Measurements from ENCODE around the gene ZNF333.
"Not testable (repeated sequence)": the region's sequence is repeated elsewhere in the genome, so short reads cannot be mapped to it uniquely, and the experiment has no call there.

ZNF333 gene

DNA sequence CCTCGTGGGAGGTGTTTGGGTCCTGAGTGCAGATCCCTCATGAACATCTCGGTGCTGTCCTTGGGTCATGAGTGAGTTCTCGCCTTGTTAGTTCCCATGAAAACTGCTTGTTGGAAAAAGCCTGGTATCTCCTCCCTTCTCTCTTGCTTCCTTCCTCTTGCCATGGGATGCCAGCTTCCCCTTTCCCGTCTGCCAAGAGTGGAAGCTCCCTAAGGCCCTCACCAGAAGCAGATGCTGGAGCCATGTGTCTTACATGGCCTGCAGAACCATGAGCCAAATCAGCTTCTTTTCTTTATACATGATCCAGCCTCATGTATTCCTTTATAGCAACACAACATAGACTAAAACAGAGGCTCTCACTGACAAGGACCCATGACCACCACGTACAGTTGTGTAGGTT, 80.3 kb downstream of the ZNF333 start:
- no peak for DNase-seq

DNA sequence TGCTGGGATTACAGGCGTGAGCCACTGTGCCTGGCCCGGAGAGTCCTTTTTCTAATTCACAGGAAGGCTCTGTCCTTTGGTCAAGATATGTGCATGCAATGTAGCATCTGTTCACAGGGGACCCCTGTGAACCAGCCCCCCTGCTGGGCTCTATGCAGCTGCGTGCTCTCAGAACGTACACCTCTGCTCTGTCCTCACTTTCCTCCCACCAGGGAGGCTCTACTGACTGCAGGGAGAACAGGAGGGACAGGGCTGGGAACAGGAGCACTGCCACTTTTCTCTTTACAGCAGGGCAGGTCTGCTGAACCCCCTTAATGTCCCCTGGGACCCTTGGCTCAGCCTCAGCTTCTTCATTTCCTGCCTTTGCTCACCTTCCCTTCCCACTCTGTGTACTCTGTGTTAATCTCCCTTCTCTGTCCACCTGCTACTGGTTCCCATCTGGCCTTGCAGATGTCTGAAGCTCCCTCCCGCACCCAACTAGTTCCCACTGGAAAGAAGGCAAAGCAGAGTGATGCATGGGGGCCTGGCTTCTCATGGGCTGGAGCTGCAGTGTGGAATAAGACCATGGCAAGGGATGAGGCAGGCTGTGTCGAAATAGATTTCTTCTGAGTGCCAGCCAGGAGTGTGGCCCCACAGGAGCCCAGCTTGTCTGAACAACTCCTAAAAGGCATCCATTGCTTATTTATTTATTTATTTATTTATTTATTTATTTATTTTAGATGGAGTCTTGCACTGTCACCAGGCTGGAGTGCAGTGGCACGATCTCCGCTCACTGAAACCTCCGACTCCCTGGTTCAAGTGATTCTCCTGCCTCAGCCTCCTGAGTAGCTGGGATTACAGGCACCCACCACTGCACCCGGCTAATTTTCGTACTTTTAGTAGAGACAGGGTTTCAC, 81.3 kb downstream of the ZNF333 start:
- DNase-seq = no peak

DNA sequence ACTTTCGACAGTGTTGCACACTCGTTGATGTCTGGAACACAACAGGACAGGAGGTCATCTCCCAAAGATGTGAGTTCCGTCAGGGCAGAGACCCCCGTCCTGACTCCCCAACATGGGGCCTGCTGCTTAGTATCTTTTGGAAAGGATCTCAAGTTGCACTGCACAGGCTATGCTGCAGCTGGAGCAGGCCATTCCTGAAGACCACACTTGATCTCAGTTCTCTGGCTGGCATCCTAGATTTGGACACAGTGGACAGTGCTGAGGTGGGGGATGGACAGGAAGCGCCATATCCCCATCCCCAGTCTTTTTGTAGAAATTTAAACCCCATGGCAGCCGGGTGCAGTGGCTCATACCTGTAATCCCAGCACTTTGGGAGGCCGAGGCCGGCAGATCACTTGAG, 82.6 kb downstream of the ZNF333 start:
- no peak for DNase-seq

DNA sequence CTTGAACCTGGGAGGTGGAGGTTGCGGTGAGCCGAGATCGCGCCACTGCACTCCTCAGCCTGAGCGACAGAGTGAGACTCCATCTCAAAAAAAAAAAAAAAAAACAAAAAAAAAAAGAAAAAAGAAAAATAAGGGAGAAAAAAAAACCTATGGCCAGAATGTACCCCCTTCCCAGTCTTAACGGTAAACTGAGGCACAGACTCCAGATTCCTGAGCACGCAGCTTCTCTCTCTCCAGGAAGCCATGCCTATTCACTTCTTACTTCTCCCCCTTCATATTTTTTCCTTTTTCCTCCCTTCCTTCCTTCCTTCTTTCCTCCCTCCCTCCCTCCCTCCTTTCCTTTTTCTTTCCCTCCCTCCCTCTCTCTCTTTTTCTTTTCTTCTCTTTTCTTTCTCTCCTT, 83.1 kb downstream of the ZNF333 start:
- DNase-seq = no peak

DNA sequence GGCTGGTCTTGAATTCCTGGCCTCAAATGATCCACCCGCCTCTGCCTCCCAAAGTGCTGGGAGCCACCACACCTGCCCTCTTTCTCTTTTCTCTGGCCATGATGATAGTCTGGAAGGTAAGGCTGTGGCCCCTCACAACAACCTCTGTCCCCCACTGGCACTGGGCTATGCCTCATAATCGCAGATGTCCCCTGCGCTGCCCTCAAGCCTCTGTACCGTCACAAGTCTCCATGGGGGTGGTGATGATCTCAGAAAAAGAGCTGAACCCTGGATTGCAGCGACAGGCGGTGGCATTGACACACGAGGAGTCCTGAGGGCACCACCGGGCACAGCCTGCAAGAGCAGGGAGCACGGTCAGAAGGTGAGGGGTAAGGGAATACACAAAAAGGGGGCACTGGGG, 83.9 kb downstream of the ZNF333 start:
- not testable (repeated sequence) for DNase-seq

DNA sequence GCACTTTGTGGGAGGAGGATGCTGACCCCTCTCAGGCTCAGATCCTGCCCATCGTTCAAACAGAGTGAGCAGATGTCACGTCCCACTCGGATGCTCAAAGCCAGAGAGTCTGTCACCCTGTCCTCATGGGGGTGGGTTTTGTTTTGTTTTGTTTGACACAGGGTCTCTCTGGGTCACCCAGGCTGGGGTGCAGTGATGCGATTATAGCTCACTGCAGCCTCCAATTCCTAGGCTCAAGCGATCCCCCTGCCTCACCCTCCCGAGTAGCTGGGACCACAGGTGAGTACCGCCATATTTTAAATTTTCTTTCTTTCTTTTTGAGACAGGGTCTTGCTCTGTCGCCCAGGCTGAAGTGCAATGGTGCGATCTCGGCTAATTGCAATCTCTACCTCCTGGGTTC, 84.5 kb downstream of the ZNF333 start:
- DNase-seq = no peak

DNA sequence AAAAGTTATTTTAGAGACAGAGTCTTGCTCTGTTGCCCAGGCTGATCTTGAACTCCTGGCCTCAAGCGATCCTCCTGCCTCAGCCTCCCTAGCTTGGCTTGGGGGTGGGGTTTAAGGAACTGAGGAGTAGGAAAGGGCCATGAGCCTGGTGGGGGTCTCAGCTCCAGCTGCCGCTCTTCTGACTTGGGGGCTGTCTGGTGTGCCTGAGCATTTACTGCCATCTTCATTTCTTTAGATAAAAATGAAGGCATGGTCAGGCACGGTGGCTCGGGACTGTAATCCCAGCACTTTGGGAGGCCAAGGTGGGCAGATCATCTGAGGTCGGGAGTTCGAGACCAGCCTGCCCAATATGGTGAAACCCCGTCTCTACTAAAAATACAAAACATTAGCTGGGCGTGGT, 85.5 kb downstream of the ZNF333 start:
- not testable (repeated sequence) for DNase-seq

DNA sequence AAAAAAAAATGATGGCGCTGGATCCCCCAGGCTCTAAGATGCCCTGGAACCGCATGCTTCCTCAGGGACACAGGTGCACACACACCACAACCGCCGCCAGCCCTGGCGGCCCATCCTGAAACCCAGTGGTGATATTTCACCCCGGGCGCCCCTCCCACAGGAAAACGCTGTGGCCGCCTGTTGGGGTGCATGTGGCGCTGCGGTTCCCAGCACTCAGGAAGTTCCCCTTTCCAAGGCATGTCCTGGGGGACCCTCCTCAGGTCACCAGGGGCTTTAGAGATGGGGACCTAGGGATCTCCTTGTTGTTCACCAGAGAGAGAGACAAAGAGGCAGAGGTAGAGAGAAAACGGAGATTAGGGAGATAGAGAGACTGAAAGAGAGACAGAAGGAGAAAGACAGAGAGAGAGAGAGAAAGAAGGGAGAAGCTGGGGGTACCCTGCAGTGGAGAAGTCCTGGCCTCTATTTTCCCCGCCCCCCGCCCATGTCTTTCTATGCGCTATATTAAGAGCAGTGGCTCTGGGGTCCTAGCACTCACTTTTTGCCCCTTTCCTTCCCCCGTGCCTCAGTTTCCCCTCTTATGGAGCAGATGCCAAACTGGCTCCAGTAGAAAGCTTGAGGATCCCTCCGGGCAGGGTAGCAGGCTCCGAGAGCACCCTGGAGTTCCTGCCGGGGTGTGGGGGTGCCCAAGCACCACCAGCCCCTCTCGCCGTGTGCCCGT, 86.2 kb downstream of the ZNF333 start:
- DNase-seq = no peak

DNA sequence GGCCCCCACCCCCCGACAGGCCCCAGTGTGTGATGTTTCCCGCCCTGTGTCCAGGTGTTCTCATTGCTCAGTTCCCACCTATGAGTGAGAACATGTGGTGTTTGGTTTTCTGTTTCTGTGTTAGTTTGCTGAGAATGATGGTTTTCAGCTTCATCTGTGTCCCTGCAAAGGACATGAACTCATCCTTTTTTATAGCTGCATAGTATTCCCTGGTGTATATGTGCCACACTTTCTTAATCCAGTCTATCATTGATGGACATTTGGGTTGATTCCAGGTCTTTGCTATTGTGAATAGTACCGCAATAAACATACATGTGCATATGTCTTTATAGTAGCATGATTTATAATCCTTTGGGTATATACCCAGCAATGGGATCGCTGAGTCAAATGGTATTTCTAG, 87.8 kb downstream of the ZNF333 start:
- not testable (repeated sequence) for DNase-seq

DNA sequence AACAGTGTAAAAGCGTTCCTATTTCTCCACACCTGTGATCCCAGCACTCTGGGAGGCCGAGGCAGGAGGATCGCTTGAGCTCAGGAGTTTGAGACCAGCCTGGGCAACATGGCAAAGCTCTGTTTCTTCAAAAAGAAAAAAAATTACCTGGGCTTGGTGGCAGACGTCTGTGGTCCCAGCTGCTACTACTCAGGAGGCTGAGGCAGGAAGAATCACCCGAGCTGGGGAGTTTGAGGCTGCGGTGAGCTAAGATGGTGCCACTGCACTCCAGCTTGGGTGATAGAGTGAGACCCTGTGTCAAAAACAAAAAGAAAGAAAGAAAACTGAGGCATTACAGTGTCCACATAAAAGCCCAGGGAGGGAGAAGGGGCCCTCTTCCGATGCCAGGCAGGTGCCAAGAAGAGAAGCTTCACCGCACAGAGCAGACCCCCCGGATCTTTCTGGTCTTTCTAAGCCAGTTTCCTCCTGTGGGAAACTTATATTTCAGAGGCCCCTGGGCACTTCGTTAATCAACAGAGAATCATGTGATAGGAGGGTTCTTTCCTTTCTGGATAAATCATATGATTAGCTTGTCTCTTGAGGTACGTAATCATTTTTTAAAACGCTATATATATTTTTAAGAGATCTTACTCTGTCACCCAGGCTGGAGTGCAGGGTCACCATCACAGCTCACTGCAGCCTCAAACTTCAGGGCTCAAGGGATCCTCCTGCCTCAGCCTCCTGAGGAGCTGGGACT, 88.4 kb downstream of the ZNF333 start, which contains the start of gene ADGRE2:
Gene ADGRE2, minus strand, starts transcription at position 451 of the 736 bp plus-strand sequence. CDS start 1,804 bp downstream, outside the sequence.
- not testable (repeated sequence) for DNase-seq

DNA sequence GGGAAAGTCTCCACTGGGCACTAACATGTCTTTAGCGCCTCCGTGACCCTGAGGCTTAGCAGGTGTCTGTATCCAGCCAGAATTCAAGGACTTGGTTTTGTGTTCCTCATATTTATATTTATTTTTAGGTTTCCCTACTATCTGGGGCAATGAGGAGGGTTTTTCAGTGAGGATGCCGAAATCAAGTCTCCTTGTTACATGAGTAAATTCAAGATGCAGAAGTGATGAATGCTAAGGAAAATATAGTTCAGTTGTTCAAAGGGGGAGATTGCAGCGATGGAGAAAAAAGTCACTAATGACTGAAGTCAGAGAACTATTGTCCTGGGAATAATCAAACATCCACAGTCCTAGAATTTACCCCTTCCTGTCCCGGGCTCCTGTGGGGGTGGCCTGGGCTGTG, 89.3 kb downstream of the ZNF333 start:
- DNase-seq = no peak

DNA sequence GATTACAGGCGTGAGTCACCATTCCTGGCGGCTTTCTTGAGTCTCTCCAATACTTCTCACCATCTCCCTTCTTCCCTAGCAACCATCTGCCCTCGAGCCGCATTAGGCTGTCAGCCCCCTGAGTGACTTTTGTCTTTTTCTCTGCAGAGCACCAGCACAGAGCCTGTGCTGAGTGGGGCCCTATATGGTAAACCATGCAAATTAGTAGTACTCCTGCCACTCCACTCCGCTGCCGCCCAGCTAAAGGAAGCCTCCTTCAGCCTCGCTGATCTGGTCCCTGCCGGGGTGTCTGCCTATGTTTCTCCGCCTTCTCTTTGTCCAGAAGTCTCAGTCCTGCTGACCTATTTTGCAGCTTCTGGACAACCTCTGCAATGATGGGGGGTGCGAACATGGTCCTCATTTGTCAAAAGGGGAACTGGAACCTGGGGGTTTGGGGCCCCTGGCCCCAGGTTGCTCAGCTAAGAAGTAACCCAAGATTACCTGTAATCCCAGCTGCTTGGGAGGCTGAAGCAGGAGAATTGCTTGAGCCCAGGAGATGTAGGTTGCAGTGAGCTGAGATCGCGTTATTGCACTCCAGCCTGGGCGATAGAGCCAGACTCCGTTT, 90.9 kb downstream of the ZNF333 start:
- DNase-seq = not testable (repeated sequence)

DNA sequence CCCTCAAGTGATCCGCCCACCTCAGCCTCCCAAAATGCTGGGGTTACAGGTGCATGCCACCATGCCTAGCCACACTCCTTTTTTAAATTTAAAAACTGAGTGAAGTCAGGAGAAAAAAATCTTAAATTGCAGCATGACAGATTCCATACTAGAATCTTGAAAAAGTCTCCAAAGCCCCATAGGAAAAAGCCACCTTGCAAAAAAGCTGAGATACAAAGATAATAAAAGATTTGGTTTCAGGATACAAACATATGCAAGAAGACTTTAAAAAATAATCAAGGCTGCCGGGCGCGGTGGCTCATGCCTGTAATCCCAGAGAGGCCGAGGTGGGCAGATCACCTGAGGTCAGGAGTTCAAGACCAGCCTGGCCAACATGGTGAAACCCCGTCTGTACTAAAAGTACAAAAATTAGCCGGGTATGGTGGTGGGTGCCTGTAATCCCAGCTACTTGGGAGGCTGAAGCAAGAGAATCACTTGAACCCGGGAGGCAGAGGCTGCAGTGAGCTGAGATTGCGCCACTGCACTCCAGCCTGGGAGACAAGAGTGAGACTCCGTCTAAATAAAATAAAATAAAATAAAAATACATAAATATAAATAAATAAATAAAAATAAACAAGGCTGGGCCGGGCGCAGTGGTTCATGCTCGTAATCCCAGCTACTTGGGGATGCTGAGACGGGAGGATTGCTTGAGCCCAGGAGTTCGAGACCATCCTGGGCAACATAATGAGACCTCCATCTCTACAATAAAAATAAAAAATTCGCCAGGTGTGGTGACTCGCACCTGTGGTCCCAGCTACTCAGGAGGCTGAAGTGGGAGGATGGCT, 92.1 kb downstream of the ZNF333 start:
- not testable (repeated sequence) for DNase-seq

DNA sequence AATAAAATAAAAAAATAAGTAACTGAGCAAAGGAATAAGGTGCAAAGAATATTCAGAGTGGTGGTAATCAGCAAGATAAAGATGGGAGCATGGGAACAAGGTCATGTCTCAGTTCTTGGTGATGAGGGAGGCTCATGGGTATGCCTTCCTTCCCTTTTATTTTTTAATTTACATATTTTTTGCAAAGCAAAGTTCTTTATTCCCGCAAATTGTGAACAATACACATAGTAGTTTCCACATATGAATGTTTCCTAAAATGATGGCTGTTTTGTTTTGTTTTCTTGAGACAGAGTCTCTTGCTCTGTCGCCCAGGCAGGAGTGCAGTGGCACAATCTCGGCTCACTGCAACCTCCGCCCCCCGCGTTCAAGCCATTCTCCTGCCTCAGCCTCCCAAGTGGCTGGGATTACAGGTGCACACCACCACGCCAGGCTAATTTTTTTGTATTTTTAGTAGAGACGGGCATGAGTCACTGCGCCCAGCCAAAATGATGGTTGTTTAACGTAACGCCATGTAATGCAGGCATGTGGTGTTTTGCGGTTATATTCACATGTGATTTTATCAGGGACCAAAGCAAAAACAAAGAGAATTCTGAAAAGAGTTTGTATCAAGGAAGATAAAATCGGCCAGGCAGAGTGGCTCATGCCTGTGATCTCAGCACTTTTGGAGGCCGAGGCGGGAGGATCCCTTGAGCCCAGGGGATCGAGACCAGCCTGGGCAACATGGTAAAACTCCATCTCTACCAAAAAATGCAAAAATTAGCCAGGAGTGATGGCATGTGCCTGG, 93.0 kb downstream of the ZNF333 start:
- DNase-seq = no peak

All from activated CD8-positive, alpha-beta memory T cell treated with anti-CD3 and anti-CD28 coated beads, Interleukin-2, amount 50 U/mL, for 4 hours (primary cell).